HG03135 (cell line): ENCODE data around the gene ASXL3.

Source experiments
- ATAC-seq: cut with Tn5 transposase; IDR thresholded peaks from one replicate; pipeline ENCODE4 v1.9.1; 2021; ENCODE audit warnings: mild to moderate bottlenecking, moderate library complexity; ENCODE audit not compliant: unreplicated experiment

ASXL3 gene

GRCh38 chr18:33581856-33582255 lies 3.8 kb downstream of the ASXL3 start:
- no peak for ATAC-seq

- no peak for ATAC-seq
These were observed 5.9 kb downstream of the ASXL3 start for GRCh38 chr18:33583901-33584300.

- no peak for ATAC-seq
These were observed 6.8 kb downstream of the ASXL3 start for GRCh38 chr18:33584548-33585430.

- no peak for ATAC-seq
These were observed 7.4 kb downstream of the ASXL3 start for GRCh38 chr18:33585431-33585775.

GRCh38 chr18:33588361-33588760 lies 10.3 kb downstream of the ASXL3 start:
- ATAC-seq, result no peak

- no peak for ATAC-seq
These were observed 15.2 kb downstream of the ASXL3 start for GRCh38 chr18:33593261-33593660.

- ATAC-seq, result no peak
These were observed 16.8 kb downstream of the ASXL3 start for GRCh38 chr18:33594799-33595198.

- no peak for ATAC-seq
These were observed 18.3 kb downstream of the ASXL3 start for GRCh38 chr18:33596178-33596854.

- no peak for ATAC-seq
These were observed 22.8 kb downstream of the ASXL3 start for GRCh38 chr18:33600846-33601245.

- ATAC-seq, result no peak
These were observed 25.4 kb downstream of the ASXL3 start for GRCh38 chr18:33603454-33603853.

GRCh38 chr18:33605250-33605649 lies 27.2 kb downstream of the ASXL3 start:
- ATAC-seq, result no peak

- no peak for ATAC-seq
These were observed 28.6 kb downstream of the ASXL3 start for GRCh38 chr18:33606621-33607020.

- no peak for ATAC-seq
These were observed 33.6 kb downstream of the ASXL3 start for GRCh38 chr18:33611525-33612135.

- ATAC-seq, result no peak
These were observed 34.6 kb downstream of the ASXL3 start for GRCh38 chr18:33612632-33613031.

- no peak for ATAC-seq
These were observed 38.5 kb downstream of the ASXL3 start for GRCh38 chr18:33616556-33616955.

- no peak for ATAC-seq
These were observed 49.1 kb downstream of the ASXL3 start for GRCh38 chr18:33627114-33627513.

- ATAC-seq, result no peak
These were observed 52.5 kb downstream of the ASXL3 start for GRCh38 chr18:33630476-33630875.

- ATAC-seq, result no peak
These were observed 63.1 kb downstream of the ASXL3 start for GRCh38 chr18:33641141-33641540.

- no peak for ATAC-seq
These were observed 66.5 kb downstream of the ASXL3 start for GRCh38 chr18:33644494-33644893.

GRCh38 chr18:33647365-33647764 lies 69.3 kb downstream of the ASXL3 start:
- no peak for ATAC-seq

GRCh38 chr18:33652635-33653034 lies 74.6 kb downstream of the ASXL3 start:
- ATAC-seq, result no peak

GRCh38 chr18:33653231-33653630 lies 75.2 kb downstream of the ASXL3 start:
- ATAC-seq, result no peak
